CMK (cell line): ENCODE data around the gene RFX2.
"Not testable (repeated sequence)": the region's sequence is repeated elsewhere in the genome, so short reads cannot be mapped to it uniquely, and the experiment has no call there.

Experiments
- DNase-seq: peaks from one replicate; pipeline ENCODE4 v3.0.0-alpha.2; 2010; ENCODE audit warnings: low read depth

RFX2 gene

GRCh38 chr19:6038634-6039405 lies 71.5 kb downstream of the RFX2 start:
- DNase-seq, result no peak

- DNase-seq, result no peak
Observed at GRCh38 chr19:6035026-6035425, 75.3 kb downstream of the RFX2 start.

GRCh38 chr19:6034512-6034911 lies 75.8 kb downstream of the RFX2 start:
- no peak for DNase-seq

- DNase-seq, result no peak
Observed at GRCh38 chr19:6033744-6034264, 76.5 kb downstream of the RFX2 start.

GRCh38 chr19:6032827-6033226 lies 77.5 kb downstream of the RFX2 start:
- no peak for DNase-seq

- no peak for DNase-seq
Observed at GRCh38 chr19:6032381-6032780, 77.9 kb downstream of the RFX2 start.

GRCh38 chr19:6030214-6030507 lies 80.1 kb downstream of the RFX2 start:
- DNase-seq, result no peak

GRCh38 chr19:6026390-6027227 lies 83.7 kb downstream of the RFX2 start:
- DNase-seq, result no peak

- not testable (repeated sequence) for DNase-seq
Observed at GRCh38 chr19:6024756-6025155, 85.5 kb downstream of the RFX2 start.

GRCh38 chr19:6023936-6024335 lies 86.4 kb downstream of the RFX2 start:
- no peak for DNase-seq

GRCh38 chr19:6023085-6023682 lies 87.1 kb downstream of the RFX2 start:
- DNase-seq, result no peak

- no peak for DNase-seq
Observed at GRCh38 chr19:6022570-6023064, 87.7 kb downstream of the RFX2 start.

GRCh38 chr19:6021878-6022569 lies 88.3 kb downstream of the RFX2 start:
- peak; percentile 48 for DNase-seq

- no peak for DNase-seq
Observed at GRCh38 chr19:6020972-6021805, 89.1 kb downstream of the RFX2 start.

GRCh38 chr19:6020166-6020882 lies 90.0 kb downstream of the RFX2 start:
- no peak for DNase-seq

GRCh38 chr19:6018786-6019185 lies 91.5 kb downstream of the RFX2 start:
- no peak for DNase-seq

GRCh38 chr19:6017576-6017975 lies 92.7 kb downstream of the RFX2 start:
- no peak for DNase-seq

- DNase-seq, result no peak
Observed at GRCh38 chr19:6015841-6016545, 94.3 kb downstream of the RFX2 start.

- no peak for DNase-seq
Observed at GRCh38 chr19:6014551-6015135, 95.7 kb downstream of the RFX2 start.
